Femur (tissue), 1 donor: Measurements from ENCODE around the gene P2RY8.
"Not testable (repeated sequence)": the region's sequence is repeated elsewhere in the genome, so short reads cannot be mapped to it uniquely, and the experiment has no call there.

Experiments used
- DNase-seq: peaks from one replicate; pipeline ENCODE4 v3.0.0-alpha.2; 2017

The P2RY8 gene

DNA sequence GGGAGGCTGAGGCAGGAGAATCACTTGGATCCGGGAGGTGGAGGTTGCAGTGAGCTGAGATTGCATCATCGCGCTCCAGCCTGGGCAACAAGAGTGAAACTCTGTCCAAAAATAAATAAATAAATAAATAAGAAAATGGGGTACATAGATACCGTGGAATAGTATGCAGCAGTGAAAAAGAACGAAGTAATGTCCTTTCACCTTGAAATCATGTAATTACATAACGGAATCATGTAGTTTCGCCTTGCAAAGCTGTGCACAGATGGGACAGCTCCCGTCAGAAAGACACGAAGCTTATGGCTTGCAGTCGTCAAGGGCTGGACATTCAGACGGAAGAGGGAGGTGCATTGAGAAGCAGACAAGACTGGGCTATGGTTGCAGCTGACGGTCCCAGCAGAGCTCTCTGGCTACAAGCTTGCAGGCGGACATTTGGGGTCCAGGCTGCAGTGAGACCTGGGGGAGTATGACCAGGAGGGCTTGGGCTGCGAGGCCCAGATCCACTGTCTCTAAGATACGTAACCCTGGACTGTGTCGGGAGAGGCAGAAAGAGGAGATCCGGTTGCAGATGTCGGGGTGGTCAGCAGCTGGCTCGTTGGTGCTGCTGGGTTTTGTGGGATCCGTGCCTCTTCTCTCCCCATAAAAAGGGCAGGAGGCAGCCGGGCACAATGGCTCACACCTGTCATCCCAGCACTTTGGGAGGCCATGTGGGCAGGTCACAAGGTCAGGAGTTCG, 6.2 kb upstream of the P2RY8 start:
- no peak for DNase-seq

DNA sequence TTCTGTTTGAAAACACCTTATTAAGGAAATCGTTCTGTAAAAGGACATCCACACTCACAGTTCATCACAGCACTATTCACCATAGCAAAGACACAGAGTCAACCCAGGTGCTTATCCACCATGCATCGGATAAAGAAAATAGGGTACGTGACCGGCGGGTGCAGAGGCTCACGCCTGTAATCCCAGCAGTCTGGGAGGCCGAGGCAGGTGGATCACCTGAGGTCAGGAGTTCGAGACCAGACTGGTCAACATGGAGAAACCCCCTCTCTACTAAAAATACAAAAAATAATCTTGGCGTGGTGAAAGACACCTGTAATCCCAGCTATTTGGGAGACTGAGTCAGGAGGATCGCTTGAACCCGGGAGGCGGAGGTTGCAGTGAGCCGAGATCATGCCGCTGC, 2.2 kb upstream of the P2RY8 start:
- DNase-seq = not testable (repeated sequence)

- DNase-seq = not testable (repeated sequence)
Measured at GRCh38 chrX:1537716-1538090, 718 bp upstream of the P2RY8 start.

GRCh38 chrX:1536712-1537030, 314 bp downstream of the P2RY8 start:
- no peak for DNase-seq

DNA sequence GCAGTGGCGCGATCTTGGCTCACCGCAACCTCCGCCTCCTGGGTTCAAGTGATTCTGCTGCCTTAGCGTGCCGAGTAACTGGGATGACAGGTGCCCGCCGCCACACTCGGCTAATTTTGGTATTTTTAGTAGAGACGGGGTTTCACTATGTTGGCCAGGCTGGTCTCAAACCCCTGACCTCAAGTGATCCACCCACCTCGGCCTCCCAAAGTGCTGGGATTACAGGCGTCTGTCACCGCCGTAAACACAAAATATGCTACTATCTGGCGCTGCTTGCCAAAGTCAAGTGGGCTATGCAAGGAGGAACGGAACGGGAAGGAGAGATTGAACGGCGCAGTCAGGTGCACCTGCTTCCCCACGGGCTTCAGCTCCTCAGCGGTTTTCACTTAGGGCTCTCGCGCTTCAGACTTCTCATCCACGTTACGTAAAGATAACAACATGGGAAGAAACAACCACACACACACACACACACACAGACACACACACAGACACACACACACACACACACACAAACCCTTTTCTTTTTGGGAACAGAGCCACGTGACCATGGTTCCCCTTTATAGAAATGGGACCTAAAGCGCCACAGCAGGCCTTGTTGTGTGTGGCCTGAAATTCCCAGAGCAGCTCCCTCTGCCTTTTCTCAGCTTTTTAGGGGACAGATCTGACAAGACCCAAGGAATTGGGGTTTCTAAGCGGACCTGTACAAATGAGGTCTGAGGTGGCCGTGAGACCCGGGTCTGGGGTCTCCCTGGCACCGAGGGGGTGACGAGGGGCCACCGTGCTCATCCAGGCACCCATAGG, 1.5 kb downstream of the P2RY8 start:
- peak; percentile 36 for DNase-seq

GRCh38 chrX:1534301-1535168, 2.5 kb downstream of the P2RY8 start:
- no peak for DNase-seq

GRCh38 chrX:1533058-1533457, 3.9 kb downstream of the P2RY8 start:
- DNase-seq = no peak

- DNase-seq = no peak
Measured at GRCh38 chrX:1531096-1531890, 5.7 kb downstream of the P2RY8 start.

GRCh38 chrX:1529756-1530155, 7.2 kb downstream of the P2RY8 start:
- no peak for DNase-seq

- DNase-seq = no peak
Measured at GRCh38 chrX:1529328-1529727, 7.7 kb downstream of the P2RY8 start.

DNA sequence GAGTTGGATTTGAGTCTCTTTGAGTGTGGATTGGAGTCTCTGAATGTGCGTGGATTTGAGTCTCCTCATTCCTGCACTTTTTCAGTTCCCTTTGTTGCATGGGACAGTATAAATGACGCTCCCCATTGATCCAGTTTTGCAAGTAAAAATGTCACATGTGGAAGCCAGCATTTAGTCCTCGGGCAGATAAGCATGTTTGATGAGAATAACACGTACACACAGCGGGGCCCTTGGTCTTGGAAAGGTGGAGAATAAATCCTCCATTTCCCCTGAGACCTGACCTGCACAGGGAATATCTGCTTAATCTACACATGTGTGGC, 8.1 kb downstream of the P2RY8 start:
- no peak for DNase-seq

DNA sequence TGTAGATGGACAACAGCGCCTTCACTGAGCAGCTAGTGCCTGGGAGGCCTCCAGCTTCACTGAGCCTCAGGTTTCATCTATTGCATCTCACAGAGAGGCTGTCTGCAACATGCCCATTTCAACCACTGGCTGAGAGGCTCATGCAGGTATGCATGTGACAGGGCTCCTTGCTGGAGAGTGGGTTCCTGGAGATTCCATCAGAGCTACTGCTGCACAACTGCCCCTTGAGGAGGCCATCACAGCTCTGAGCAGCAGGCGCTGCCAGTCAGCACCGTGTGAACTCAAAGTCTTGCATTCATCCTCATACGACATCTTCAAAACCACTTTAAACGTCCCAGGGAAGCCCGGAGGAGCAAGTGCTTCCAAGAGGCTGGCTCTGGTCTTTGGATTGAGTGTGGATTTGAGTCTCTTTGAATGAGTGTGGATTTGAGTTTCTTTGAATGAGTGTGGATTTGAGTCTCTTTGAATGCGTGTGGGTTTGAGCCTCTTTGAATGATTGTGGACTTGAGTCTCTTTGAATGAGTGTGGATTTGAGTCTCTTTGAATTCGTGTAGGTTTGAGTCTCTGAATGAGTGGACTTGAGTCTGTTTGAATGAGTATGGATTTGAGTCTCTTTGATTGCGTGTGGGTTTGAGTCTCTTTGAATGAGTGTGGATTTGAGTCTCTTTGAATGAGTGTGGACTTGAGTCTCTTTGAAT, 8.7 kb downstream of the P2RY8 start:
- DNase-seq = no peak

DNA sequence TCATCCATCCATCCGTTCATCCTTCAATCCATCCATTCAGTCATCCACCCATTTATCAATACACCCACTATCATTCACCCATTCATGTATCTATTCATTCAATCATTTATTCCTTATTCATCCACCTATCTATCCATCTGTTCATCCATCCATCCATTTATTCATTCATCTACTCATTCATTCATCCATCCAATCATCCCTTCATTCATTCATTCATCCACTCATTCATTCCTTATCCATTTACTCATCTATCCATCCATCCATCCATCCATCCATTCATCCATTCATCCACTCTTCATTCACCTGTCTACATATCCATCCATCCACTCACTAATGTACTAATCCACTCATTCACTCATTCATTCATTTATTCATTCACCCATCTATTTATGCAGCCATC, 9.5 kb downstream of the P2RY8 start:
- DNase-seq = no peak

DNA sequence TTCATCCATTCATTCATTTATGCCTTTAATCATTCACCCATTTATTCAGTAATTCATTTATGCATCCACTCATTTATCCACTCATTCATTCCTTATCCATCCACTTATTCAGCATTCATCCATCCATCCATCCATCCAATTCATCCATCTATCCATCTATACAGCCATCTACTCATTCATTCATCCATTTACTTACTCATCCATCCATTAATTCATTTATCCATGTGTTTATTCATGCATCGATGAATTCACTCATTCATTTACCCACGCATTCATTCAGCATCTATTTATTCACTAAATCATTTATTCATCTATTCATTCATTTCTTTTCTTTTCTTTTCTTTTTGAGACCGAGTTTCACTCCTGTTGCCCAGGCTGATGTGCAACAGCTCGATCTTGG, 10.4 kb downstream of the P2RY8 start:
- DNase-seq = no peak

DNA sequence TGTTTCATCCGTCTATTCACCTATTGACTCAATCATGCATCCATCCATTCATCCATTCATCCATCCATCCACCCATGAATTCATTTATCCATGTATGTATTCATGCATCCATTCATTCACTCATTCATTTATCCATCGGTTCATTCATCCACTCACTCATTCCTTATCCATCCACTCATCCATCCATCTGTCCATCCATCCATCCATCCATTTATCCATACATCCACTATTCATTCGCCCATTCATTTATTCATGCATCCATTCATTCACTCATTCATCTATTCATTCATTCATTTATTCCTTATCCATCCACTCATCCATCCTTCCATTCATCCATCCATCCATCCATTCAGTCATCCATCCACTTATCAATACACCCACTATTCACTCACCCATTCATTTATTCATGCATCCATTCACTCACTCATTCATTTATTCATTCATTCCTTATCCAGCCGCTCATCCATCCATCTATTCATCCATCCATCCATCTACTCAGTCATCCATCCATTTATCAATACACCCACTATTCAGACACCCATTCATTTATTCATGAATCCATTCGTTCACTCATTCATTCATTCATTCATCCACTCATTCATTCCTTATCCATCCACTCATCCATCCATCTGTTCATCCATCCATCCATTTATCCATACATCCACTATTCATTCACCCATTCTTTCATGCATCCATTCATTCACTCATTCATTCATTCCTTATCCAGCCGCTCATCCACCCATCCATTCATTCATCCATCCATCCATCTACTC, 11.2 kb downstream of the P2RY8 start:
- no peak for DNase-seq

- no peak for DNase-seq
Measured at GRCh38 chrX:1524874-1525582, 12.0 kb downstream of the P2RY8 start.

DNA sequence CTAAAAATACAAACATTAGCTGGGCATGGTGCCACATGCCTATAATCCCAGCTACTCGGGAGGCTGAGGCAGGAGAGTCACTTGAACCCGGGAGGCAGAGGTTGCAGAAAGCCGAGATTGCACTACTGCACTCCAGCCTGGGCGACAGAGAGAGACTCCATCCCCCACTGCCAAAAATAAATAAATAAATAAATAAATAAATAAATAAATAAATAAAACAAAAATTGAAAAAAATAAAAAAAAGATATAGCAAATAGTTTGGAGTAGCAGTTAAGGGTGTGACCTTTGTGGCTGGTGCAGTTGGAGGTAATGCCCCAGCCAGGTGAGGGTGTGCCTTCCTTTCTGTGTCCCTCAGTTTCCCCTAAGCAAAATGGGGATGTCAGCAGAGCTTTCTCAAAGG, 14.1 kb downstream of the P2RY8 start:
- not testable (repeated sequence) for DNase-seq

GRCh38 chrX:1521459-1521956, 15.5 kb downstream of the P2RY8 start:
- DNase-seq = peak; percentile 60

- no peak for DNase-seq
Measured at GRCh38 chrX:1520350-1520749, 16.6 kb downstream of the P2RY8 start.

- no peak for DNase-seq
Measured at GRCh38 chrX:1519022-1519497, 17.9 kb downstream of the P2RY8 start.
